CD4-positive, alpha-beta T cell treated with Interleukin-15 for 4 hours (primary cell): ENCODE data around the gene OR12D1.
"Not testable (repeated sequence)": the region's sequence is repeated elsewhere in the genome, so short reads cannot be mapped to it uniquely, and the experiment has no call there.

Experiments used
- DNase-seq: peaks from one replicate; pipeline ENCODE4 v3.0.0-alpha.2; 2020; ENCODE audit warnings: low spot score

Gene OR12D1

DNA sequence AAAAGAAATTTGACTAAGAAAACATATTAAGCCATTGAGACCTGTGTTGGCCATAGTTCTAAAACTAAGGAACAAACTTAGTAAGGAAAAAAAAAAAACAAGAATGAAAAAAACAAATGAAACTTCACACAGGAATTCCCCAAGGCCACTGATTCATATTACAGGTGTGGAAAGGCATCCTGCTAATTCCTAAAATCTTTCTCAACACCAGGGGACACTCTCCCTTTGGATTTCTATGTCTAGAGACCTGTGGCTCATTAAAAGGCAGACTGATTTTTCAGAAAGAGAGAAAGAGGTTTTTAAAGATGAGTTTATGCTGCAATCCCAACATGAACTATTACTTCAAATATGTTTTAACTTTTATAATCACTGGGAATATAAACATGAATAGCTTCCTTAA is at the start of gene OR12D1:
Gene OR12D1 (plus strand): TSS at position 341 of the 400 bp plus-strand sequence.
- DNase-seq: no peak

DNA sequence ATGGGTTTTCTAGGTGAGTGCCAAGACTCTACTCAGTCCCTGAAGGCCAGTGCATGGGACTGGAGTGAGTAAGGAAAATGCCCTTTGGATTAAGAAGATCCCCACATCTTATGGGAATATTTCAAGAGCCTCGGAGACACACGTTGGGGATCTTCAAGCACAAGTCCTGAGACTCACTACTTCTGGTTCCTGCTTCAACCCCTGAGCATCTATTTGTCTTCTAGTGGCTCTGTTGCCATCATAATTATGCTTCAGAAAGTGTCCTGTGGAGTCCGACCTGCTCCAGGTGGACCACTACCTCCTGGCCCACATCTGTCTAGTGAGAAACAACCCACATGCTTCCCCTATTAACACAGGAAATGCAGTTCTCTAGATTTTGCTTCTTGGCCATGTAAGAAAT is 46.0 kb upstream of the OR12D1 start, which contains the start of gene OR5V1:
Gene OR5V1 (minus strand): TSS at position 101 of the 400 bp plus-strand sequence. CDS start 12,670 bp downstream, outside the sequence.
- no peak for DNase-seq

- DNase-seq: no peak
These were observed 39.5 kb upstream of the OR12D1 start, which contains the start of gene OR12D3 for GRCh38 chr6:29375191-29375590. TSS of gene OR12D3 (minus strand) at chr6:29375291. CDS start at chr6:29375287, 4 bp downstream.

DNA sequence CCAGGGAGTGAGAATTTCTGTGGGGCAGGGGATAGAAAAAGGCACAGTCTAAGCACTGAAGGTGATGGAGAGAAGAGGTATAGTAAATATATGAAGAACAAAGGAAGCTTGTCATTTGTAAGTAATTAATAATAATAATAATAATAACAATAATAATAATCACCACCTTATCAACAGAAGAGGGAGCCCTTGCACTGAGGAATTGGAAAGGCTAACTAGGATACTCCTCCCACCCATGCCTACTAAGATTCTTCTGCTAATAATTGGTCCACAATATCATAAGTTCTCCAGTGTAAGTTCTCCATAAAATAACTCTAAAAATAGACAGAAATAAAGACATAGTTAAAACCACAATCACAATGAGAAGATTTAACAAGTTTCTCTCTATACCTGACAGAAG is 38.7 kb upstream of the OR12D1 start:
- no peak for DNase-seq

GRCh38 chr6:29388533-29388932 is 26.2 kb upstream of the OR12D1 start:
- DNase-seq: no peak

GRCh38 chr6:29395331-29395730 is 19.4 kb upstream of the OR12D1 start, which contains the start of gene OR12D2:
TSS of gene OR12D2 (plus strand) at chr6:29395631. CDS start at chr6:29396700, 1,069 bp downstream.
- DNase-seq: no peak

DNA sequence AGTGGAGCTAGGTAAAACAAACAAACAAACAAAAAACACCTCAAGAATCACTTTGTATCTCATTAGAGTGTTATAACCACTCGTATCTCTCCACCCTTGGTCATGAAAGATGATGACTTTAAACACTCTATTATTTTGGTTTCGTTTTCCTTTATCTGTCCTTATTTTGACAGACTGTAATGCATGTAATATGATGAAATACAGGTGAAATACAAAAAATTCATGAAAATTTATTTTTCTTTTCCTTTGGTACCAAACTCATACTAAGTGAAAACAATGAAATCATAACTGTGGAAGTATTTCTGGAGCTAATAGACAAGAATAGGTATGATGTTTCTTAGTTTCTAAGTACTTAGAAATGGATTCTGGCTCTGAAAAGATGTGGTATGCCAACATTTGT is 15.2 kb upstream of the OR12D1 start:
- no peak for DNase-seq

GRCh38 chr6:29403801-29404200 is 10.9 kb upstream of the OR12D1 start:
- no peak for DNase-seq

GRCh38 chr6:29419516-29419915 is 4.8 kb downstream of the OR12D1 start:
- DNase-seq: no peak

GRCh38 chr6:29424168-29424567 is 9.4 kb downstream of the OR12D1 start:
- DNase-seq: no peak

GRCh38 chr6:29424575-29424974 is 9.8 kb downstream of the OR12D1 start:
- no peak for DNase-seq

DNA sequence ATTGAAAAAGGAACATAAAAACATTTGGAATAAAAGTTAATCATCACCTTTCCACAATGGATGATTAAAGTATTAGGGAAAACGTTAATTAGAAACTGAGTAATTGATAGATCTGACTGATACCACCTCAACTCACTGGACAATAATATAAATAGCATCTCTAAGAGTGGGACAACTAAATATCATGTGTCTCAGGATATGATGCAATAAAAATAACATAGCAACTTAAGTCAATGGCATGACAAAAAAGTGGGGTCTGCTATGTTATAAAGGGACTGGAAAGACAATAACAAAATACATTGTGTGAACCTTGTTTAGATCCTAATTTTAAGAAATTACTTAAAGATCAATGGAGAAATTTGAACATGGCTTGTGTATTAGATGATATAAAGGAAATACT is 10.3 kb downstream of the OR12D1 start:
- DNase-seq: no peak

DNA sequence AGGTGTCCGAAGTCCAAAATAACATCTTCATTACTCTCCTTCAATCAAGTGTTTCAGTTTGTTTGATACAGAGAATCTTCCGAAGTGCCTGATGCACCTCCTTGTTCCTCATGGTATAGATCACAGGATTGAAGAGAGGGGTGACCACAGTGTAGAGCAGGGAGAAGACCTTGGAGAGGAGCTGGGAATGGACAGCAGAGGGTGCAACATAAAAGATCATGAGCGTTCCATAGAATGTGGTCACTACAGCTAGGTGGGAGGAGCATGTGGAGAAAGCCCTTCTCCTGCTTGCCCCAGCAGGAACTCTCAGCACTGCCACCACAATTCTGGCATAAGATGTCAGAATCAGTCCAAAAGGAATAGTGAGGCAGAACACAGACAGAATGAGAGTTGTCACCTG is 11.9 kb downstream of the OR12D1 start:
- no peak for DNase-seq

- not testable (repeated sequence) for DNase-seq
These were observed 22.0 kb downstream of the OR12D1 start for GRCh38 chr6:29436730-29437129.

- DNase-seq: no peak
These were observed 24.3 kb downstream of the OR12D1 start, which contains the start of gene OR10C1 for GRCh38 chr6:29439006-29439405. TSS of gene OR10C1 (plus strand) at chr6:29439306. CDS start at chr6:29440016, 710 bp downstream.

- DNase-seq: no peak
These were observed 28.0 kb downstream of the OR12D1 start for GRCh38 chr6:29442719-29443118.

- DNase-seq: not testable (repeated sequence)
These were observed 29.3 kb downstream of the OR12D1 start for GRCh38 chr6:29444031-29444430.

- DNase-seq: no peak
These were observed 32.9 kb downstream of the OR12D1 start for GRCh38 chr6:29447670-29448069.

GRCh38 chr6:29451471-29452193 is 36.9 kb downstream of the OR12D1 start:
- no peak for DNase-seq

- no peak for DNase-seq
These were observed 42.2 kb downstream of the OR12D1 start, which contains the start of the genes OR11A1 and OR2H1 for GRCh38 chr6:29456971-29457370. TSS of gene OR11A1 (minus strand) at chr6:29457071. CDS start at chr6:29427641, 29,430 bp downstream. TSS of gene OR2H1 (plus strand) at chr6:29457155. CDS start at chr6:29461770, 4,615 bp downstream.

DNA sequence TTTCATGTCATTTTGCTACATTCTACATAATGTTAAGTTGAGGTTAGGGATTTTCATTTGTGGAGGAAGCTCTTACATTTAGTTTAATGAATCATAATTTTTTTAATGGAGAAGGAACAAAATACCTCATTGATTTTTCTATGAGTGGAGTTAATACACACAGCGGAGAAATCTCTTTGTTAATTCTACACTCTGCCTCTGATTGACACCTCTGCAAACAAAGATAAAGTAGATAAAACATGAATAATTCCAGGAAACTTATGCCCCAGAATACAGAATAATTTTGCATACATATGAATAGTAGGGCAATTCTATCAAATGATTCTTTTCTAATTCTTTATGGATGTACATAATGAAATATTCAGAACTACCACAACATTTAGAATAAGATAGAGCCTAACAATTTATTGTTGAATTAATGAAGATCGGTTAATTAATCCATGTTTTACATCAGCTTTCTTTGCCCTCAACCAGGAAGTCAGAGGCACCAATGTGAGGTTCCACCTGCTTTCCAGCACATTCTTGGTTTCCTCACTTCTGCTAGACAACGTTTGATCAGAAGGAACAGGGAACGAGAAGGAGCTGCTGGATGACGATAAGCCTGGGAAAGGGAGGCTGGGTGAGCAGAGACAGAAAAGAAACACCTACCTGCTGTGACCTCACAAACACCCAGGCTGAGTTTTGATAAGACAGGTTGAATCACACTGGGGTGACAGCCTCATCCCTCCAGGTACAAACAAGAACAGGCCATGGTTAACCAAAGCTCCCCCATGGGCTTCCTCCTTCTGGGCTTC is 46.5 kb downstream of the OR12D1 start:
- DNase-seq: no peak

GRCh38 chr6:29462022-29462421 is 47.3 kb downstream of the OR12D1 start:
- no peak for DNase-seq

- no peak for DNase-seq
These were observed 50.6 kb downstream of the OR12D1 start for GRCh38 chr6:29465279-29465678.
